ENCODE results near the gene EGFL7.

The EGFL7 gene

DNA sequence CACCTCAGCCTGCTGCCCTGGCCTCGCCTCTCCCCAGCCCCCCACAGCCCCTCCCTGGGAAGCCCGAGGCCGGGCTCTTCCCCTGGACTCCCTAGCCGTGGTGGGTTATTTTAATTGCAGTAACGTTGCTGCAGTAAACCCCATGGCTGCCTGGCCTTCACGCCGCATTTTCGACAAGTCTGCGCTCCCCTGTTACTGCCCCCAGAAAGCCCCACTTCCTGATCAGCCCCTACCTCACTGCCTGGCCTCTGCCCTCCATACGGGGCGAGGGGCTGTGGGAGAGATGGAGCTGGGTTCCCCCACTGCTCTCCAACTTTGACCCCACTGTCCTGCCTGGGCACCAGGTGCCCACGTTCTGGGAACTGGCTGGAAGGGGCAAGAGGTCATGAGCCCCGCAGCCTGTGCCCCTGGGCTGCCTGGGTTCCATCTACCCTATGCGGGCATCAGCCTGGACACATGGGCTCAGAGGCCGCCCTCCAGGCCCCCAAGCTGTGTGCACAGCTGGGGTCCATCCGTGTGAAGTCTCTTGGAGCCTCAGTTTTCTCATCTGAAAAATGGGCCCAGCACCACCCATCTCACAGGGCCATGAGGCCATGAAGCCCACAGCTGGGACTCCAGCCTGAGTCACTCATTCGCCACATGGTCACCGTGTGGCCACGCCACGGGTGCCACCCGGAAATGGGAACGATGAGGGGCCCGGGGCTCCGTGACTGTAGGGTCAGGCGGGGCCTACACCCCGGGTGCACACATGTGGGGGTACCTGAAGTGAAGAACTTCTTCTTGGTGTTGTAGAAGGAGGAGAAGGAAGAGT, 11.5 kb downstream of the EGFL7 start (continued):
- TF ChIP-seq, protein P1, sequence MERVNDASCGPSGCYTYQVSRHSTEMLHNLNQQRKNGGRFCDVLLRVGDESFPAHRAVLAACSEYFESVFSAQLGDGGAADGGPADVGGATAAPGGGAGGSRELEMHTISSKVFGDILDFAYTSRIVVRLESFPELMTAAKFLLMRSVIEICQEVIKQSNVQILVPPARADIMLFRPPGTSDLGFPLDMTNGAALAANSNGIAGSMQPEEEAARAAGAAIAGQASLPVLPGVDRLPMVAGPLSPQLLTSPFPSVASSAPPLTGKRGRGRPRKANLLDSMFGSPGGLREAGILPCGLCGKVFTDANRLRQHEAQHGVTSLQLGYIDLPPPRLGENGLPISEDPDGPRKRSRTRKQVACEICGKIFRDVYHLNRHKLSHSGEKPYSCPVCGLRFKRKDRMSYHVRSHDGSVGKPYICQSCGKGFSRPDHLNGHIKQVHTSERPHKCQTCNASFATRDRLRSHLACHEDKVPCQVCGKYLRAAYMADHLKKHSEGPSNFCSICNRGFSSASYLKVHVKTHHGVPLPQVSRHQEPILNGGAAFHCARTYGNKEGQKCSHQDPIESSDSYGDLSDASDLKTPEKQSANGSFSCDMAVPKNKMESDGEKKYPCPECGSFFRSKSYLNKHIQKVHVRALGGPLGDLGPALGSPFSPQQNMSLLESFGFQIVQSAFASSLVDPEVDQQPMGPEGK (tag by site-specific recombination; IDR thresholded peaks at IDR 0.05): peak; percentile 48
- TF ChIP-seq, protein P2, sequence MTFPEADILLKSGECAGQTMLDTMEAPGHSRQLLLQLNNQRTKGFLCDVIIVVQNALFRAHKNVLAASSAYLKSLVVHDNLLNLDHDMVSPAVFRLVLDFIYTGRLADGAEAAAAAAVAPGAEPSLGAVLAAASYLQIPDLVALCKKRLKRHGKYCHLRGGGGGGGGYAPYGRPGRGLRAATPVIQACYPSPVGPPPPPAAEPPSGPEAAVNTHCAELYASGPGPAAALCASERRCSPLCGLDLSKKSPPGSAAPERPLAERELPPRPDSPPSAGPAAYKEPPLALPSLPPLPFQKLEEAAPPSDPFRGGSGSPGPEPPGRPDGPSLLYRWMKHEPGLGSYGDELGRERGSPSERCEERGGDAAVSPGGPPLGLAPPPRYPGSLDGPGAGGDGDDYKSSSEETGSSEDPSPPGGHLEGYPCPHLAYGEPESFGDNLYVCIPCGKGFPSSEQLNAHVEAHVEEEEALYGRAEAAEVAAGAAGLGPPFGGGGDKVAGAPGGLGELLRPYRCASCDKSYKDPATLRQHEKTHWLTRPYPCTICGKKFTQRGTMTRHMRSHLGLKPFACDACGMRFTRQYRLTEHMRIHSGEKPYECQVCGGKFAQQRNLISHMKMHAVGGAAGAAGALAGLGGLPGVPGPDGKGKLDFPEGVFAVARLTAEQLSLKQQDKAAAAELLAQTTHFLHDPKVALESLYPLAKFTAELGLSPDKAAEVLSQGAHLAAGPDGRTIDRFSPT (tag by site-specific recombination; IDR thresholded peaks at IDR 0.05): peak; percentile 68
- TF ChIP-seq KLF8 (tag by site-specific recombination; IDR thresholded peaks at IDR 0.05): peak; percentile 57; the same call in 1 of the 2 replicates
- TF ChIP-seq, protein P3, sequence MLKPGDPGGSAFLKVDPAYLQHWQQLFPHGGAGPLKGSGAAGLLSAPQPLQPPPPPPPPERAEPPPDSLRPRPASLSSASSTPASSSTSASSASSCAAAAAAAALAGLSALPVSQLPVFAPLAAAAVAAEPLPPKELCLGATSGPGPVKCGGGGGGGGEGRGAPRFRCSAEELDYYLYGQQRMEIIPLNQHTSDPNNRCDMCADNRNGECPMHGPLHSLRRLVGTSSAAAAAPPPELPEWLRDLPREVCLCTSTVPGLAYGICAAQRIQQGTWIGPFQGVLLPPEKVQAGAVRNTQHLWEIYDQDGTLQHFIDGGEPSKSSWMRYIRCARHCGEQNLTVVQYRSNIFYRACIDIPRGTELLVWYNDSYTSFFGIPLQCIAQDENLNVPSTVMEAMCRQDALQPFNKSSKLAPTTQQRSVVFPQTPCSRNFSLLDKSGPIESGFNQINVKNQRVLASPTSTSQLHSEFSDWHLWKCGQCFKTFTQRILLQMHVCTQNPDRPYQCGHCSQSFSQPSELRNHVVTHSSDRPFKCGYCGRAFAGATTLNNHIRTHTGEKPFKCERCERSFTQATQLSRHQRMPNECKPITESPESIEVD (tag by site-specific recombination; IDR thresholded peaks at IDR 0.05): no peak

DNA sequence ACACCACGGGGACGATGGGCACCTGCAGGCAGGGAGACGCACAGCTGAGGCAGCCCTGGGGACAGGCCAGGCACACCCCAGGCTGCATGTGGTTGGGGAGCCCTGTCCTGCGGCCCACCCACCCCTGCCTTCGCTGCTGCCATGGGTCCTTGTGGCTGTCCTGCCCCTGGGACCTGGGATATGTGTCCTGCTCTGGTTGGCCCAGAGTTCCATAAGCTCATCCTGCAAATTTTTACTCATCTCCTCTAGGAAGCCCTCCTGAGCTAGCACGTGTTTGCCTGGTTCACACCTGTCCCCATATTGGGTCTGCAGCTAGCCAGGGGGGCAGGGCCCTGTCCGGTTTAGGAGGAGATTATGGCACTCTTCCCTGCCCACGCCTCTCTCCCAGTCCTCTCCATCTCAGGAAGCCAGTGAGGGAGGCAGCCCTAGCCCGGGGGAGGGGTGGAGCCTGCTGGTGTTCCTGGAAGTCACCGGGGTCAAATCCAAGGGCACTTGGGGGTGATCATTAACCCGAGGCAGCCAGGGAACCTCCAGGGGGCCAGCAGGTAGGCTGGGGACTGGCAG, 12.2 kb downstream of the EGFL7 start:
- no peaks in the 10 kb centered on the region for H3K9me3 ChIP-seq (ENCODE audit: control insufficient read depth, insufficient read depth, low read depth, low read length)
- CTCF ChIA-PET: interaction anchor here (0.5 to 2.3 kb wide), 6 partner anchors 8 to 196 kb away, joined by 3 to 10 read pairs (median 4); partner anchors contain the start of gene AGPAT2
- H3K4me3 ChIP-seq (ENCODE audit: low read depth, low read length): no peak overlapping the region
- POLR2A ChIA-PET: interaction anchor here (1.6 to 5.1 kb wide), 2 partner anchors 12 to 53 kb away, joined by 4 to 19 read pairs; partner anchors contain the start of gene AGPAT2
- H3K36me3 ChIP-seq (ENCODE audit: control insufficient read depth in 2 of 2, insufficient read depth in 1 of 2, low read length in 2 of 2): peaks cover 0 to 26% of the 10 kb centered on the region in 2 experiments; a peak in 1 of 3 replicates
- H3K27ac ChIP-seq (ENCODE audit: extremely low read depth, low read depth, low read length): no peak overlapping the region
- TF ChIP-seq ZNF600 (tag by site-specific recombination; IDR thresholded peaks at IDR 0.05): peak; percentile 45; the same call in 1 of the 2 replicates
- no peak for TF ChIP-seq ZNF585B (tag by site-specific recombination; IDR thresholded peaks at IDR 0.05)
- TF ChIP-seq GLIS1 (tag by site-specific recombination; IDR thresholded peaks at IDR 0.05): peak; percentile 27; the same call in 1 of the 2 replicates
- peak; percentile 23; the same call in 1 of the 2 replicates for TF ChIP-seq KLF1 (tag by site-specific recombination; IDR thresholded peaks at IDR 0.05)
- no peak for TF ChIP-seq ZNF658 (tag by site-specific recombination; IDR thresholded peaks at IDR 0.05)
- 0 out of 2 replicates have a peak, but pooled peaks have one; percentile 21 for TF ChIP-seq SP2 (tag by site-specific recombination; IDR thresholded peaks at IDR 0.05)
- TF ChIP-seq ZNF221 (tag by site-specific recombination; IDR thresholded peaks at IDR 0.05; ENCODE audit: borderline replicate concordance): no peak
- TF ChIP-seq EGR2 (tag by site-specific recombination; IDR thresholded peaks at IDR 0.05; ENCODE audit: low read depth): 0 out of 2 replicates have a peak, but pooled peaks have one; percentile 16
- TF ChIP-seq ZNF2 (tag by site-specific recombination; IDR thresholded peaks at IDR 0.05): no peak
- 0 out of 2 replicates have a peak, but pooled peaks have one; percentile 30 for TF ChIP-seq IKZF3 (tag by site-specific recombination; IDR thresholded peaks at IDR 0.05)
- H3K4me1 ChIP-seq (ENCODE audit: control insufficient read depth, insufficient read depth, low read length): no peaks in the 10 kb centered on the region

All from HEK293 (cell line).